IgD-negative memory B cell (primary cell): ENCODE results near the gene MAML3. TPM values are rescaled to one million over a fixed set of nuclear protein-coding genes. Genes with fewer than 3 reads are reported as not detected.

Experiments
- H3K27ac Mint-ChIP-seq, 3 donors: one replicate each; pipeline ENCODE4 v1.8.0; 2020 to 2022; ENCODE audit warnings: mild to moderate bottlenecking in 3 of 3, mixed read lengths in 3 of 3, moderate library complexity in 1 of 3
- H3K27me3 Mint-ChIP-seq: one replicate; pipeline ENCODE4 v1.8.0; 2021; ENCODE audit warnings: mixed read lengths
- H3K36me3 Mint-ChIP-seq: one replicate; pipeline ENCODE4 v1.8.0; 2020; ENCODE audit warnings: mild to moderate bottlenecking, mixed read lengths
- H3K4me1 Mint-ChIP-seq, 3 donors: one replicate each; pipeline ENCODE4 v1.8.0; 2020 to 2022; ENCODE audit warnings: mixed read lengths in 3 of 3, mild to moderate bottlenecking in 1 of 3
- H3K4me3 Mint-ChIP-seq, 4 donors: one replicate each; pipeline ENCODE4 v1.8.0; 2020 to 2022; ENCODE audit warnings: mild to moderate bottlenecking in 4 of 4, mixed read lengths in 4 of 4, moderate library complexity in 3 of 4
- H3K9me3 Mint-ChIP-seq, 3 donors: one replicate each; pipeline ENCODE4 v1.8.0; 2020 to 2021; ENCODE audit warnings: mixed read lengths in 3 of 3, mild to moderate bottlenecking in 1 of 3
- polyA plus RNA-seq: library from polyadenylated mRNA; unstranded; fragments of 300-500 nt; fragmentation: Illumina TruSeq; gene quantifications from one replicate; pipeline ENCODE4 v1.2.3, GENCODE V29; 2021

Gene MAML3
- polyA plus RNA-seq, 1 donor from 2014 or later, result 0.03 TPM

GRCh38 chr4:139940600-139940999, 213.4 kb downstream of the MAML3 start:
- H3K36me3 Mint-ChIP-seq, result peaks cover 2% of the 10 kb centered on the region
- no peaks in the 10 kb centered on the region for H3K4me1 Mint-ChIP-seq
- H3K27me3 Mint-ChIP-seq, result no peaks in the 10 kb centered on the region
- H3K27ac Mint-ChIP-seq, result peak overlapping the region in 1 of 3 donors; percentile 8
- H3K4me3 Mint-ChIP-seq, result no peak overlapping the region
- H3K9me3 Mint-ChIP-seq, result peaks cover 0 to 4% (median 0%) of the 10 kb centered on the region in 3 donors

DNA sequence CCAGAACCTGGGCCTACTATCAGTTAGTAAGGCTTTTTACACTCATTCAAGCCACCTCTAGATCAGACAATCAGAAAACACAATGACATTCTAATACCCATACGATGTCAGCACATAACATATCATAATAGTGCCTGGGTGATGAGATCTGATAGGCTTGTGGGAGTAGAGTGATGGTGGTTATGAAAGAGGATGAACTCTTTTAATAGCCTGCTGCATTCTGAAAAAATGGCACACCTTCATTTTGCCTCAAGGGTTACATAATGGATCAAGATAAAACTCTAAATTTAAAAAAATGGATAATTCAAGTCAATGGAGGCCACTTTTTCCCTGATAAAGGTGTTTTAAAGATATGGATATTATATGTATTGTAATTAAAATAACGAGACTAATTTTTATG, 215.6 kb downstream of the MAML3 start:
- Mint-ChIP-seq H3K4me3 (no peak overlapping the region), H3K27me3 (no peaks in the 10 kb centered on the region), H3K9me3 (peaks cover 0 to 1% (median 0%) of the 10 kb centered on the region in 3 donors), H3K36me3 (peaks cover 2% of the 10 kb centered on the region), H3K4me1 (no peaks in the 10 kb centered on the region), H3K27ac (no peak overlapping the region)

- H3K27ac Mint-ChIP-seq, result no peak overlapping the region
- peaks cover 2% of the 10 kb centered on the region for H3K27me3 Mint-ChIP-seq
- H3K36me3 Mint-ChIP-seq, result no peaks in the 10 kb centered on the region
- H3K9me3 Mint-ChIP-seq, result peaks cover 0 to 1% (median 0%) of the 10 kb centered on the region in 3 donors
- no peak overlapping the region for H3K4me3 Mint-ChIP-seq
- H3K4me1 Mint-ChIP-seq, result no peaks in the 10 kb centered on the region
Observed at GRCh38 chr4:139935911-139936310, 218.1 kb downstream of the MAML3 start.

DNA sequence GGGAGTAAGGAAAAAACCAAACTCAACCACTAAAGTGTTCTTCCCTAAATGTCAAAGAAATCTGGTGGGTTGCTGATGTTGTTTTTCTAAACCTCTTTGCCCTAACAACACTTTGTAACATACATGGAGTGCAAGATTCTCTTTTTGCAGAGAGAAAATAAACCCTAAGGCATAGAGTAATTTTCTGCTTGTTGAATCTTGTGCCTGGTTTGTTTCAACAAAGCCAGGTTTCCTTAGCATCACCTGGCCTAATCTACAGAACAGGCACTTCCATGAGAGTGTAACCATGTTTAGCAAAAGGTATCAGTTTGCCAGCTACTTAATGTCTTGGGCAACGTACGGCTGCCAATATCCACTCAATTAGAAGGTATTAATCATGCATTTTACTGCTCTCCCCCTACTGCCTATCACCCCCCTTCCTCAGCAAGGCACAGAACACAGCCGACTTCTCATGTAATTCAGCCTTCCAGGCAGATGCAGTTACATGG, 219.2 kb downstream of the MAML3 start:
- Mint-ChIP-seq H3K4me3 (no peak overlapping the region), H3K9me3 (peaks cover 0 to 1% (median 0%) of the 10 kb centered on the region in 3 donors), H3K27me3 (peaks cover 2% of the 10 kb centered on the region), H3K4me1 (no peaks in the 10 kb centered on the region), H3K36me3 (no peaks in the 10 kb centered on the region), H3K27ac (no peak overlapping the region)

- Mint-ChIP-seq H3K4me1 (no peaks in the 10 kb centered on the region), H3K9me3 (peaks cover 0 to 1% (median 0%) of the 10 kb centered on the region in 3 donors), H3K27ac (no peak overlapping the region), H3K27me3 (peaks cover 2% of the 10 kb centered on the region), H3K36me3 (no peaks in the 10 kb centered on the region), H3K4me3 (no peak overlapping the region)
Observed at GRCh38 chr4:139934057-139934707, 219.8 kb downstream of the MAML3 start.

DNA sequence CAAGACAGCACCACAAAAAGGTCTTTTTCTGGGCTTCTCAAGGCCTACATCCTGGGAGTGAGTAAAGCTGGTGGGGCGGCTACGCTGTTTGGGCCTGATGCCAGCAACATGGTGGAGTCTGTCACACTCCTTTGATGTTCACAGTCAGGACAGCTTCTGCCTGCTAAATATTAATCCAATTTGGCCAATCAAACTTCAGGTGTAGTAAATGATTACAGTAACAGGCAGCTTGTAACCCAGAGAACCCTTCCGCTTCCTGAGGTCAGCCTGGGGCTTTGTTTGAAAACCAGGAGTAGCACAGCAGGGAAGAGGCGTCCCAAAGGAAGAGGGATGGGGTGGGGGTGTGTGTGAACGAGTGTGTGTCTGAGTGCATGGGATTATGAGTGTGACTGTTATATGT, 220.4 kb downstream of the MAML3 start:
- Mint-ChIP-seq H3K4me3 (no peak overlapping the region), H3K4me1 (no peaks in the 10 kb centered on the region), H3K9me3 (no peaks in the 10 kb centered on the region), H3K27ac (no peak overlapping the region), H3K36me3 (no peaks in the 10 kb centered on the region), H3K27me3 (peaks cover 2% of the 10 kb centered on the region)

- Mint-ChIP-seq H3K27me3 (peaks cover 4% of the 10 kb centered on the region), H3K36me3 (no peaks in the 10 kb centered on the region), H3K4me1 (no peaks in the 10 kb centered on the region), H3K4me3 (no peak overlapping the region), H3K27ac (no peak overlapping the region), H3K9me3 (no peaks in the 10 kb centered on the region)
Observed at GRCh38 chr4:139933104-139933503, 220.9 kb downstream of the MAML3 start.

DNA sequence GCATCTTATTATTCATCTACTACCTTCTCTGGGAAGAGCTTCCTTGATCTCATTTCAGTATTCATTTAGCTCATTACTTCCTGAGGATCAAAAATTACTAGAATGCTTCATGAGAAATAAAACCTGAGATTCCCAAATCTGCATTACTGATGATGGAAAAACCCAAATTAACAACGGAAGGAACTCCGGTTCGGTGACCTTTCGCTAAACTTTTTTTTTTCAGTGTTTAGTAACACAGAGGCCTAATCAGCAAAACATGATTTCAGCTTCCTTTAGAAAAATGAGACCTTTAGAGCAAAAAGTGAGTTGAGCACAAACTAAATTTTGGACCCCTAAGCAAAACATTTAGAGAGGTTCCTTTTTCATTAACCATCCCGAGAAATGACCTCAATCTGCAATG, 229.2 kb downstream of the MAML3 start:
- H3K4me1 Mint-ChIP-seq, result no peaks in the 10 kb centered on the region

DNA sequence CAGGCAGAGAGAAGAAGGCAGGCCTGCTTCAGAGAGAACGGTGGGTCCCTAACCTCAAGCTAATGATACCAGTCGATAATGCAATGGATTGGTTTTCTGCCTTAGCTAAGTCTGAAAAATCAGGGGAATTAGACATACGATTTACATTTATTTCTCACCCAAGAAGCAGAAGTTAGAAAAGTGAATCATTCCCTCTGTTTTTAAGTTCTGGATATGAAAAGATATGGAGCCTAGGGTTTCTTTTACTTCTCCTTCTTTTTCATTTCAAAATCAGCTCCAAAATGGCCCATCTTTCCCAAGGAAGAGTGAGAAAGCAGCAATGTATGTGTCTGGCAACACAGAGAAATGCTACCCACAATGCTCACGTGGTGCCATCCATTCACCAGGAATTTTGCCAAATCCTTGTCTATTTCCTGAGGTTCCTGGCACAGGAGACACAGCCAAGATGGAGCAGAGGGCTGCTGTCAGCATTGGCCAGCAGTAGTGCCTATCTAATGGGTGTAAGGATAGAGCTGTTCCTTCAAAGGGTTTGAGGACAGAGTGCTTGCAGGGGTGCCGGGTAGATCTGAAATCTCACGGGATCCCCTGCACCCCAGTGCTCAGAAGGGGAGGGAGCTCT, 231.5 kb downstream of the MAML3 start:
- no peak overlapping the region for H3K4me3 Mint-ChIP-seq

More for the DNA sequence above, 229.2 kb downstream of the MAML3 start:
- Mint-ChIP-seq H3K27me3 (peaks cover 4% of the 10 kb centered on the region), H3K27ac (peak overlapping the region in 1 of 3 donors; percentile 25), H3K4me3 (no peak overlapping the region), H3K9me3 (no peaks in the 10 kb centered on the region), H3K36me3 (no peaks in the 10 kb centered on the region)

GRCh38 chr4:139921429-139922184, 232.4 kb downstream of the MAML3 start:
- Mint-ChIP-seq H3K9me3 (no peaks in the 10 kb centered on the region), H3K4me1 (no peaks in the 10 kb centered on the region), H3K27ac (no peak overlapping the region), H3K36me3 (no peaks in the 10 kb centered on the region), H3K27me3 (peaks cover 3% of the 10 kb centered on the region), H3K4me3 (no peak overlapping the region)

More for the DNA sequence above, 231.5 kb downstream of the MAML3 start:
- Mint-ChIP-seq H3K4me1 (no peaks in the 10 kb centered on the region), H3K27me3 (peaks cover 3% of the 10 kb centered on the region), H3K36me3 (no peaks in the 10 kb centered on the region), H3K27ac (no peak overlapping the region), H3K9me3 (no peaks in the 10 kb centered on the region)

GRCh38 chr4:139920486-139921002, 233.4 kb downstream of the MAML3 start:
- Mint-ChIP-seq H3K4me3 (no peak overlapping the region), H3K36me3 (no peaks in the 10 kb centered on the region), H3K4me1 (no peaks in the 10 kb centered on the region), H3K27me3 (peaks cover 3% of the 10 kb centered on the region), H3K27ac (no peak overlapping the region), H3K9me3 (peaks cover 0 to 3% (median 0%) of the 10 kb centered on the region in 3 donors)

DNA sequence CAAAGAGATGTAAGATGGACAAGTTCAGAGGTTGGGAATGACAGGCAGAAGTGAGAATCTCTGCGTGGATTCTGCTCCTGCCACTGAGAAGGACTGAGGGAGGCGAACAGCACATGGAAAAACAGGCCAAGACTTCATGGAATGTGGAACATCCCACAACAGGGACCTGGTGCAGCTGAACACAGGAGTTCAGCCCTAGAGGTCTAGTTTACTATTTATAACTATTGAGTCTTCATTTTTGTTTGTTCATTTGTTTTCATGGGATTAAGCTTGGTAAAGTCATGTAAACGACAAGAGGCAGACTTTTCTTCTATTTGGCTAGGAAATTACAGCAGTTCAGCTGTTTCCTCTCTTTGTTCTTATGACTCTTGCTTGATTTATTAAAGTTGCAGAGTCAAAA, 234.5 kb downstream of the MAML3 start:
- peaks cover 0 to 3% (median 0%) of the 10 kb centered on the region in 3 donors for H3K9me3 Mint-ChIP-seq
- no peaks in the 10 kb centered on the region for H3K4me1 Mint-ChIP-seq
- H3K27me3 Mint-ChIP-seq, result peaks cover 3% of the 10 kb centered on the region
- H3K36me3 Mint-ChIP-seq, result no peaks in the 10 kb centered on the region
- no peak overlapping the region for H3K4me3 Mint-ChIP-seq
- H3K27ac Mint-ChIP-seq, result no peak overlapping the region

- no peak overlapping the region for H3K27ac Mint-ChIP-seq
- peaks cover 0 to 4% (median 0%) of the 10 kb centered on the region in 3 donors for H3K9me3 Mint-ChIP-seq
- H3K27me3 Mint-ChIP-seq, result peaks cover 3% of the 10 kb centered on the region
- H3K4me3 Mint-ChIP-seq, result no peak overlapping the region
- H3K36me3 Mint-ChIP-seq, result no peaks in the 10 kb centered on the region
- H3K4me1 Mint-ChIP-seq, result no peaks in the 10 kb centered on the region
Observed at GRCh38 chr4:139919004-139919403, 235.0 kb downstream of the MAML3 start.

DNA sequence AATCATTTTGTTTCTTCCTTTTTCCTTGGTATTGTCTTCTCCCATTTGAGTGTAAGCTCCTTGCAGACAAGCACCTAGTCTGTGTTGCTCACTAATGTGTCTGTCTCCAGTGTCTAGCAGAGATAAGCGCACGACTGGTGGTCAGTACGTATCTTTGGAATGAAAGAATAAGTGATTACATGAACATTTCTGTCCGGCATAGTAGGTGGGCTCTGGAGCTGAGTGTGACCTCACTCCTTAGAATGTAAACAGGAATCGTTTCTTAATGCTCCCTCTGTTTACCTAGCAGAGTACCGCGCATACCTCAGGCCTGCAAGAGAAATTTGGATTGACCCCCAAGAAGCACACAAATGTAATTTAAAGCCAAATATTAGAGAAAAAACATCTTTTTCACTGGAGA, 235.4 kb downstream of the MAML3 start:
- H3K4me1 Mint-ChIP-seq, result no peaks in the 10 kb centered on the region
- no peak overlapping the region for H3K27ac Mint-ChIP-seq
- peaks cover 0 to 4% (median 0%) of the 10 kb centered on the region in 3 donors for H3K9me3 Mint-ChIP-seq
- peaks cover 3% of the 10 kb centered on the region for H3K27me3 Mint-ChIP-seq
- no peaks in the 10 kb centered on the region for H3K36me3 Mint-ChIP-seq
- no peak overlapping the region for H3K4me3 Mint-ChIP-seq

- H3K27me3 Mint-ChIP-seq, result no peaks in the 10 kb centered on the region
- H3K9me3 Mint-ChIP-seq, result peaks cover 0 to 4% (median 0%) of the 10 kb centered on the region in 3 donors
- no peaks in the 10 kb centered on the region for H3K4me1 Mint-ChIP-seq
- H3K4me3 Mint-ChIP-seq, result no peak overlapping the region
- H3K36me3 Mint-ChIP-seq, result no peaks in the 10 kb centered on the region
- no peak overlapping the region for H3K27ac Mint-ChIP-seq
Observed at GRCh38 chr4:139917896-139918295, 236.1 kb downstream of the MAML3 start.
